WTC11 (cell line): Measurements from ENCODE around the gene TRIM7.

Experiments
- ATF3 ChIP-seq: sonication (generic); formaldehyde crosslinking; conservative IDR thresholded peaks from 2 replicates; pipeline ENCODE4 v1.8.1; 2022; ENCODE audit warnings: mild to moderate bottlenecking, missing genetic modification reagents
- CBFB ChIP-seq: sonication (generic); formaldehyde crosslinking; IDR thresholded peaks from 2 replicates; pipeline ENCODE4 v1.8.1; 2022; ENCODE audit warnings: mild to moderate bottlenecking, low read depth, missing genetic modification reagents
- CREM ChIP-seq: sonication (generic); formaldehyde crosslinking; IDR thresholded peaks from 2 replicates; pipeline ENCODE4 v1.8.1; 2022; ENCODE audit warnings: mild to moderate bottlenecking, missing genetic modification reagents, moderate library complexity
- CTCF ChIP-seq: fragments of 200-600 bp; IDR thresholded peaks from 2 replicates; pipeline ENCODE4 v1.8.0; 2022; ENCODE audit warnings: antibody characterized with exemption
- E2F1 ChIP-seq: sonication (generic); formaldehyde crosslinking; IDR thresholded peaks from 2 replicates; pipeline ENCODE4 v1.8.0; 2022; ENCODE audit warnings: mild to moderate bottlenecking, missing genetic modification reagents
- ERG ChIP-seq: fragments of 250-450 bp; sonication (Bioruptor Pico); IDR thresholded peaks from 2 replicates; pipeline ENCODE4 v1.8.0; 2021; ENCODE audit warnings: mild to moderate bottlenecking
- MAX ChIP-seq: sonication (generic); formaldehyde crosslinking; IDR thresholded peaks from 2 replicates; pipeline ENCODE4 v1.8.0; 2022; ENCODE audit warnings: mild to moderate bottlenecking, missing genetic modification reagents
- NR1H2 ChIP-seq: sonication (generic); formaldehyde crosslinking; IDR thresholded peaks from 2 replicates; pipeline ENCODE4 v1.9.0; 2021; ENCODE audit warnings: mild to moderate bottlenecking, moderate library complexity, missing genetic modification reagents
- TEAD4 ChIP-seq: sonication (generic); formaldehyde crosslinking; IDR thresholded peaks from 2 replicates; pipeline ENCODE4 v1.8.0; 2022; ENCODE audit warnings: mild to moderate bottlenecking, missing genetic modification reagents
- USF1 ChIP-seq: sonication (generic); formaldehyde crosslinking; IDR thresholded peaks from 2 replicates; pipeline ENCODE4 v1.8.0; 2022; ENCODE audit warnings: mild to moderate bottlenecking, missing genetic modification reagents
- ZBTB43 ChIP-seq: sonication (generic); formaldehyde crosslinking; IDR thresholded peaks from 2 replicates; pipeline ENCODE4 v1.8.1; 2023; ENCODE audit warnings: mild to moderate bottlenecking, missing genetic modification reagents
- ZNF232 ChIP-seq: sonication (generic); formaldehyde crosslinking; IDR thresholded peaks from 2 replicates; pipeline ENCODE4 v1.8.0; 2022; ENCODE audit warnings: mild to moderate bottlenecking, missing genetic modification reagents
- ZNF671 ChIP-seq: fragments of 250-450 bp; sonication (Bioruptor Pico); IDR thresholded peaks from 2 replicates; pipeline ENCODE4 v1.8.0; 2021; ENCODE audit warnings: mild to moderate bottlenecking

GRCh38 chr5:181187500-181188213 is 17.3 kb downstream of the TRIM7 start:
- TF ChIP-seq MAX (no peak), ERG (CRISPR knock-in tag) (no peak), CTCF (no peak), USF1 (CRISPR knock-in tag) (no peak), CBFB (CRISPR knock-in tag) (no peak), CREM (CRISPR knock-in tag) (peak; percentile 62; the same call in 1 of the 2 replicates), NR1H2 (CRISPR knock-in tag) (no peak), ZBTB43 (CRISPR knock-in tag) (no peak), ZNF671 (CRISPR knock-in tag) (no peak), ZNF232 (CRISPR knock-in tag) (no peak; the same call in none of the 2 replicates), E2F1 (CRISPR knock-in tag) (no peak), ATF3 (no peak), TEAD4 (CRISPR knock-in tag) (no peak)
